ENCODE results near the gene RASA3. TPM values are rescaled to one million over a fixed set of nuclear protein-coding genes. Genes with fewer than 3 reads are reported as not detected.

RASA3 gene
- polyA plus RNA-seq, 4 donors, result 10.0 to 14.5 (median 12.6) TPM

GRCh38 chr13:113976711-113977684 lies 155.4 kb downstream of the RASA3 start:
- no peak for DNase-seq (ENCODE audit: low read depth in 4 of 4, low spot score in 3 of 4)

- DNase-seq (ENCODE audit: low read depth in 4 of 4, low spot score in 3 of 4), result no peak
Measured at GRCh38 chr13:113975416-113975815, 157.0 kb downstream of the RASA3 start.

GRCh38 chr13:113974304-113975281 lies 157.8 kb downstream of the RASA3 start:
- DNase-seq (ENCODE audit: low read depth in 4 of 4, low spot score in 3 of 4), result no peak

GRCh38 chr13:113973218-113974164 lies 158.9 kb downstream of the RASA3 start, which contains the start of gene C13orf46:
Gene C13orf46, minus strand, starts transcription at chr13:113974076. Its CDS starts 79 bp downstream, at chr13:113973997.
- DNase-seq (ENCODE audit: low read depth in 4 of 4, low spot score in 3 of 4), result no peak

GRCh38 chr13:113972451-113973217 lies 159.8 kb downstream of the RASA3 start:
- DNase-seq (ENCODE audit: low read depth in 4 of 4, low spot score in 3 of 4), result no peak

GRCh38 chr13:113971471-113972231 lies 160.8 kb downstream of the RASA3 start:
- DNase-seq (ENCODE audit: low read depth in 4 of 4, low spot score in 3 of 4), result no peak

- no peak for DNase-seq (ENCODE audit: low read depth in 4 of 4, low spot score in 3 of 4)
Measured at GRCh38 chr13:113970810-113971470, 161.5 kb downstream of the RASA3 start.

- DNase-seq (ENCODE audit: low read depth in 4 of 4, low spot score in 3 of 4), result no peak
Measured at GRCh38 chr13:113969973-113970611, 162.3 kb downstream of the RASA3 start.

- no peak for DNase-seq (ENCODE audit: low read depth in 4 of 4, low spot score in 3 of 4)
Measured at GRCh38 chr13:113969311-113969972, 163.0 kb downstream of the RASA3 start.

- DNase-seq (ENCODE audit: low read depth in 4 of 4, low spot score in 3 of 4), result no peak
Measured at GRCh38 chr13:113968463-113969310, 163.7 kb downstream of the RASA3 start.

- DNase-seq (ENCODE audit: low read depth in 4 of 4, low spot score in 3 of 4), result no peak
Measured at GRCh38 chr13:113967729-113968462, 164.5 kb downstream of the RASA3 start.

GRCh38 chr13:113967206-113967720 lies 165.2 kb downstream of the RASA3 start:
- DNase-seq (ENCODE audit: low read depth in 4 of 4, low spot score in 3 of 4), result no peak

GRCh38 chr13:113965968-113966884 lies 166.2 kb downstream of the RASA3 start:
- DNase-seq (ENCODE audit: low read depth in 4 of 4, low spot score in 3 of 4), result no peak

- no peak for DNase-seq (ENCODE audit: low read depth in 4 of 4, low spot score in 3 of 4)
Measured at GRCh38 chr13:113965383-113965874, 167.0 kb downstream of the RASA3 start.
